Endometrial microvascular endothelial cells (primary cell): ENCODE results near the gene ERVH48-1. TPM values are rescaled to one million over a fixed set of nuclear protein-coding genes. Genes with fewer than 3 reads are reported as not detected.
"Not testable (repeated sequence)": the region's sequence is repeated elsewhere in the genome, so short reads cannot be mapped to it uniquely, and the experiment has no call there.

ENCODE experiments used
- in situ Hi-C: cut with HindIII; loops from 2 replicates; pipeline ENCODE4 v1.10.0; 2017; ENCODE audit warnings: low sequenced_read_pairs, low pct_unique_long_range_greater_than_20kb; ENCODE audit errors: inconsistent ontology term
- total RNA-seq: library from RNA; depleted of rRNA; stranded (reverse); fragments of >200 nt; gene quantifications from one replicate; pipeline ENCODE4 v1.2.3, GENCODE V29; 2015; ENCODE audit errors: inconsistent ontology term

ERVH48-1 gene
- total RNA-seq, 1 donor from 2014 or later: not detected

DNA sequence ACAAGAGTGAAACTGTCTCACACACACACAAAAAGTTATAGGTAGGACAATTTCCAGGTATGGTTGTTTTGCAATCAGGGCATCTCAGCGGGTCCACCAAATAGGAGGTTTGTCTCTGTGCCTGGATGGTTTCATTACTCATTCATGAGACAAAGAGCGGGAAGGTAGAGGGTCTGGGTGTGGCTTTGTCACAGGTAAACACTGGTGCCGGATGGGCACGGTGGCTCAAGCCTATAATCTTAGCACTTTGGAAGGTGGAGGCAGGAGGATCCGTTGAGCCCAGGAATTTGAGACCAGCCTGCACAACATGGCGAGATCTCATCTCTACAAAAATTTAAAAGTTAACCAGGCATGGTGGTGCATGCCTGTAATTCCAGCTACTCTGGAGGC lies 16.3 kb upstream of the ERVH48-1 start:
- in situ Hi-C loops: no loop called here

DNA sequence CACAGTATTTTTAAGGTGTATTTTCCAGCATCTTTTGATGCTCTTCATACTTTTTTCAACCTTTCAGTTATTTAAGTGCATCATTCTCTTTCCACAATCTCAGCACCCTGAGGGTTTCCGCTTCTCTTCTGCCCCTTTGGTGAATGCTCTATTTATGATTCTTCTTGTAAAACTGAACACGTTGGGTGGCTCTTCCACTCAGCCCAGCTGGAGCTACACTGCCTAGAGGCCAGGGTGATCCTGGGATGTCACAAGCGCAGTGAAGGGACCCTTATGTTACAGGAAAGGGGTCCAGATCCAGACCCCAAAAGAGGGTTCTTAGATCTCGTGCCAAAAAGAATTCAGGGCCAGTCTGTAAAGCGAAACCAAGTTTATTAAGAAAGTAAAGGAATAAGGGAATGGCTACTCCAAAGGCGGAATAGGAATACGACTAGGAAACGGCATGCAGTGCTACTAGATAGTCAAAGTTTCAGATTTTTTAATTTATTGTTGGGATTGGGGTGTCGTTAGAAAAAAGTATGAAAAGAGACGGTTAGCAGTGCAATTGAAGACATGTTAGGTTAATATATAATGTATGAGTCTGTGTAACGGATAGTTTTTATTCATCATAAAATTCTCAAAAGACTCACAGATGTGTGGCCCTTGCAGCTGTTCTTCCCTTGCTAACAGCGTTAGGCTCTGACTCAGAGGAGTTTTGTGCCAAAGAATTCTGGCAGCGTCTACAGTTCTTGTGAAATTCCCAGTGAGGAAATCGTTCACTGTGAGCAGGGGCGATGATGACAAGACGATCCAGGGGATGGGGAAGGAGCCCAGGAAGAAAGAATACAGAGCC lies 14.4 kb upstream of the ERVH48-1 start:
- in situ Hi-C loops: no loop called here

DNA sequence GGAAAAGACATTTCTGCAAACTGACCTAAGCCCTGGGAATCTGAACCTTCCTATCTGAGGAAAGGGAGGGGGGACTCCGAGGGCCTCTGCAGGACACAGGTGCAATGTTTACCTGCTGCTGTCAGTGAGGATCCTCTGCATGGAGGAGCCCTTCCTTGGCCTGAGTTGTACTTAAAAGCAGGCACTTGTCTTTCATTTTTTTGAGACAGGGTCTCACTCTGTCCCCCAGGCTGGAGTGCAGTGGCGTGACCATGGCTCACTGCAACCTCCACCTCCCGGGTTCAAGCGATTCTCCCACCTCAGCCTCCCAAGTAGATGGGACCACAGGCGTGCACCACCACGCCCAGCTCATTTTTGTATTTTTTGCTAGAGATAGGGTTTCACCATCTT lies 13.2 kb upstream of the ERVH48-1 start:
- in situ Hi-C loops: not testable (repeated sequence)

DNA sequence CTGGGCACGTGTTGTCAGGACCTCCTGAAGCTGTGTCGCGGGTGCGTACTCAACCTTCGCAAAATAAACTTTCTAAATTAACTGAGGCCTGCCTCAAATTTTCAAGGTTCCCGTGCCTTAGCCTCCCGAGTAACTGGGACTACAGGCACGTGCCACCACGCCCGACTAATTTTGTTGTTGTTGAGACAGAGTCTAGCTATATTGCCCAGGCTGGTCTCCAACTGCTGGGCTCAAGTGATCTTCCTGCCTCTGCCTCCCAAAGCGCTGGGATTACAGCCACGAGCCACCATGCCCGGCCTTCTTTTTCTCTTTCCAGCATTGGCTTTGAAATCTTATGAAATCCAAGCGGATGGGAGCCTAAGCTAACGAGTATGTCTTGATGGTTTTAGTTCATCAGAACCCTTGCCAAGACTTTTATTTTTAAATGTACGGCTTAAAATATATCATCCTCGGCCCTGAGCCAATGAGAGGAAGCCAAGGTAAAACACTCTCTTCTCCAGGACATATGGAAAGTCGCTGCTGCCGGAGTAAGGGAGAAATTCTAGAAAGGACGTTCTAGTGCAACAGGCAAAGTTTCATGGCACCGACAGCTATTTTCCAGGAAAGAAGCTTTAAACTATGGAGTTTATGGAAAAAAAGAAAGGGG lies 12.7 kb upstream of the ERVH48-1 start:
- in situ Hi-C loops: no loop called here

DNA sequence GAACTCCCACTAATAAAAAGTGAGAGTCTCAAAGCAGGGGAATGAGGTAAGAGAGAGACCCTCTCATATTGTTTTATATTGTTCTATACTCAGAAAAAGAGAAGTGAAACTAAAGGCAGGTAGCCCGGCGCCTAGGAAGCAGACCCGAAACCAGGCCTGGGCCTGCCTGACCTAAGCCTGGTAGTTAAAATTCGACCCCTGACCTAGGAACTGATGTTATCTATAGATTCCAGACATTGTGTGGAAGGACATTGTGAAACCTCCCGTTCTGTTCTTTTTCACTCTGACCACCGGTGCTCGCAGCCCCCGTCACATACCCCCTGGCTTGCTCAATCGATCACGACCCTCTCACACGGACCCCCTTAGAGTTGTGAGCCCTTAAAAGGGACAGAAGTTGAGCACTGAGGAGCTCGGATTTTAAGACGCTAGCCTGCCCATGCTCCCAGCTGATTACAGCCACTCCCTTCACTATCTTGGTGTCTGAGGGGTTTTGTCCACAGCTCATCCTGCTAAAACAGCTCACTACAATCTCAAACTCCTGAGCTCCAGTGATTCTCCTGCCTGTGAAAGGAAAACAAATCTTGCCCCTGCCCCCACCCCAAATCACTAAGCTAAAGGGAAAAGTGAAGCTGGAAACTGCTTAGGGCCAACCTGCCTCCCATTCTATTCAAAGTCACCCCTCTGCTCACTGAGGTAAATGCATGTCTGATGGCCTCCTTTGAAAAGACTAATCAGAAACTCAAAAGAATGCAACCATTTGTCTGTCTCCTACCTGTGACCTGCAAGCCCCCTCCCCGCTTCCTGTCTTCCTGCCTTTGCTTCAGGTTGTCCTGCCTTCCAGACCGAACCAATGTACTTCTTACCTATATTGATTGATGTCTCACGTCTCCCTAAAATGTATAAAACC lies 11.9 kb upstream of the ERVH48-1 start:
- in situ Hi-C loops: not testable (repeated sequence)

- in situ Hi-C loops: not testable (repeated sequence)
Observed at GRCh38 chr21:42936360-42936759, 10.9 kb upstream of the ERVH48-1 start.

GRCh38 chr21:42933973-42934372 lies 8.5 kb upstream of the ERVH48-1 start:
- in situ Hi-C loops: not testable (repeated sequence)

DNA sequence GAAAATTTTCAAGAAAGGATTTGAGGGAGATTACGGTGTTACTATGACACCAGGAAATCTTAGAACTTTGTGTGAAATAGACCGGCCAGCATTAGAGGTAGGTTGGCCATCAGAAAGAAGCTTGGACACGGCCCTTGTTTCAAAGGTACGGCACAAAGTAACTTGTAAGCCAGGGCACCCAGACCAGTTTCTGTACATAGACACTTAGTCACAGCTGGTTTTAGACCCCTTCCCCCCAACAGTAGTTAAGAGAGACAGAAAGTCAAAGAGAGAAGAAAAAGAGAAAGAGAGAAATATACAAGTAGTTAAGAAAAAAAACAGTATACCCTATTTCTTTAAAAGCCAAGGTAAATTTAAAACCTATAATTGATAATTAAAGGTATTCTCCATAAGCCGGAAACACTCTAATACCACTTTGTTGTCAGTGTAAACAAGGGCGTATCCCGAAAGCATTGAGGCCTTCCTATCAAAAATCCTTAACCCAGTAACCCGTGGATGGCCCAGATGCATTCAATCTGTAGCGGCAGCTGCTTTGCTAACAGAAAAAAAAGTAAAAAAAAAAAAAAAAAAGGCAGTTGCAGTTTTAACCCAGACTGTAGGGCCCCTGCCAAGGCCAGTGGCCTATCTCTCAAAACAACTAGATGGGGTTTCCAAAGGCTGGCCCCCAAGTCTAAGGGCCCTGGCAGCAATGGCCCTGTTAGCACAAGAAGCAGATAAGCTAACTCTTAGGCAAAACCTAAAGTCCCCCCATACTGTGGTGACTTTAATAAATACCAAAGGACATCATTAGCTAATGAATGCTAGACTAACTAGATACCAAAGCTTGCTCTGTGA lies 7.9 kb upstream of the ERVH48-1 start:
- in situ Hi-C loops: not testable (repeated sequence)

- in situ Hi-C loops: not testable (repeated sequence)
Observed at GRCh38 chr21:42932378-42933136, 7.1 kb upstream of the ERVH48-1 start.

- in situ Hi-C loops: no loop called here
Observed at GRCh38 chr21:42931560-42932235, 6.3 kb upstream of the ERVH48-1 start.

DNA sequence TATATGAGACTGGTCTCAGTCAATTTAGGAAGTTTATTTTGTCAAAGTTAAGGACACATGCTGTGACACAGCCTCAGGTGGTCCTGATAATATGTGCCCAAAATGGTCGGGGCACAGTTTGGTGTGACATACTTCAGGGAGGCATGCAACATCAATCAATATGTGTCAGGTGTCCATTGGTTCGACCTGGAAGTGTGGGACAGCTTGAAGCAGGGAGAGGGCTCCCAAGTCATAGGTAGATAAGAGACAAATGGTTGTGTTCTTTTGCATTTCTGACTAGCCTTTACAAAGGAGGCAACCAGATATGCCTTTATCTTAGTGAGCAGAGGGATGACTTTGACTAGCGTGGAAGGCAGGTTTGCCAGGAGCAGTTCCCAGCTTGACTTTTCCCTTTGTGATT lies 4.5 kb upstream of the ERVH48-1 start:
- in situ Hi-C loops: no loop called here

DNA sequence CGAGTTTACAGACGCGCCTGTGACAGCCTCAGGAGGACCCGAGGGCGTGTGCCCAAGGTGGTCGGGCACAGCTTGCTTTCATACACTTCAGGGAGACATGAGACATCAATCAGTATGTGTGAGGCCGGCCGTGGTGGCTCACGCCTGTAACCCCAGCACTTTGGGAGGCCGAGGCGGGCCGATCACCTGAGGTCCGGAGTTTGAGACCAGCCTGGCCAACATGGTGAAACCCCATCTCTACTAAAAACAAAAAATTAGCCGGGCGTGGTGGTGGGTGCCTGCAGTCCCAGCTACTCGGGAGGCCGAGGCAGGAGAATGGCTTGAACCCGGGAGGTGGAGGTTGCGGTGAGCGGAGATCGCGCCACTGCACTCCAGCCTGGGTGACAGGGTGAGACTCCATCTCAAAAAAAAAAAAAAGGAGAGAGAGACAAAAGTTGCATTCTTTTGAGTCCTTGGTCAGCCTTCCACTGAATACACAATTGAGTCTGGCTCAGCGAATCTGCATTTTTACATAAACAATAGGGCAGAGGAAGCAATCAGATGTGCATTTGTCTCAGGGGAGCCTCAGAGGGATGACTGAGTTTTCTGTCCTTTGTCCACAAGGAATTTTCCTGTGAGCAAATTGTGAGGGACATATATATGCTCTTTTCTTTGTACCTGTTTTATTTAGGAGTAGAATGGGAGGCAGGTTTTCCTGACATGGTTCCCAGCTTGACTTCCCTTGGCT lies 2.2 kb upstream of the ERVH48-1 start:
- in situ Hi-C loops: not testable (repeated sequence)

GRCh38 chr21:42924433-42924751 lies 1.0 kb downstream of the ERVH48-1 start:
- in situ Hi-C loops: no loop called here

DNA sequence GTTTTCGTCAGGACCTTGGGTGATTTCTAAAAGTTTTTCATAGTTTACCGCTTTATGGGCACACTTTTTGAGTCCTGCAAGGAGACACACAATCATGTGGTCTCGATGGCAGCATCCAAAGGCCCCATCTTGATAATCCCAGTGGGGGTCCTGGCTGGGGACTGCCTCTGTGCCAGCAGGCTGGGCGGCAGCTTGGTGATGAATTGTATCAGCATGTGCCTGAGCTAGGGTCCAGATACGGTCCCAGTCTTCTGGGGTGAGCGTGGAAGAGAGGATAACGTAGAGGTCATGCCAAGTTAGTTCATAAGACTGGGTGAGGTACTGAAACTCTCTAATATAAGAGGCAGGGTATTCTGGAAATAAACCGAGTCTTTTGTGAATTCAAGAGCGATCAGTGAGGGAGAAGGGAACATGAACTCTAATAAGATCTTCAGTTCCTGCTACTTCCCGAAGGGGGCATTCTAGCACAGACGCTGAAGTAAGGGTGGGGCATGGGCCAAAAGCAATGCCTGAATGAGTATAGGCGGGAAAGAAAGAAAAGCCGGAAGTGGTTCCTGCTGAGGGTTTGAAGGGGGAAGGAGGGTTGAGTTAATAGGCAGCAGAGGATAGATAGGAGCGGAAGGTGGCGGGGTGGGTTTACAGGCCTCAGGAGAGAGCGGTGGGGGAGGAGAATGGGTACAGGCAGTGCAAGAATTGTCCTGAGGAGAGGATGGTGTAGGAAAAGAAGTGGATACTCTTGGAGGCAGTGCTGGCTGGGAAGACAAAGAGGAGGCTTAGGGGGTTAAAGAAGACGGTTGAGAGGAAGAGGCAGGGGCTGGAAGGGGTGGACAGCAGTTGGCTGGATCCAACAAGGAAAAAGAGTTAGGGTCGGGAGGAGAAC lies 1.6 kb downstream of the ERVH48-1 start:
- in situ Hi-C loops: no loop called here

GRCh38 chr21:42922918-42923317 lies 2.5 kb downstream of the ERVH48-1 start:
- in situ Hi-C loops: no loop called here

- in situ Hi-C loops: no loop called here
Observed at GRCh38 chr21:42921927-42922326, 3.5 kb downstream of the ERVH48-1 start.
